AG04449 (cell line): Measurements from ENCODE around the gene MAST3.
A peak's percentile ranks its signal among the peaks of the same experiment; 100 is the strongest.

ENCODE experiments used
- CTCF ChIA-PET: fragments of 350-600 bp; formaldehyde crosslinking; extraction: SDS; loops from one replicate; lab custom pipeline; 2021; ENCODE audit warnings: antibody characterized with exemption; lab: Yijun Ruan, JAX
- POLR2A ChIA-PET: fragments of 400-600, 350-600 bp; formaldehyde crosslinking; extraction: SDS; loops from one replicate; lab custom pipeline; 2020; ENCODE audit warnings: antibody characterized with exemption, inconsistent platforms; lab: Yijun Ruan, JAX
- DNase-seq: peaks from one replicate; pipeline ENCODE4 v3.0.0-alpha.2; 2010; ENCODE audit warnings: low read depth, low spot score
- H3K4me3 ChIP-seq: 2 replicates; pipeline ENCODE4 v1.5.1; 2011; ENCODE audit warnings: low read depth, mild to moderate bottlenecking, control low read depth, low read length
- TF ChIP-seq, protein P1 (sequence below): IDR thresholded peaks from one replicate; pipeline ENCODE4 v1.5.1; 2011; ENCODE audit warnings: mild to moderate bottlenecking, moderate library complexity, low read length, control low read depth, inconsistent platforms; ENCODE audit not compliant: insufficient read depth; ENCODE audit errors: missing control alignments

MAST3 gene

DNA sequence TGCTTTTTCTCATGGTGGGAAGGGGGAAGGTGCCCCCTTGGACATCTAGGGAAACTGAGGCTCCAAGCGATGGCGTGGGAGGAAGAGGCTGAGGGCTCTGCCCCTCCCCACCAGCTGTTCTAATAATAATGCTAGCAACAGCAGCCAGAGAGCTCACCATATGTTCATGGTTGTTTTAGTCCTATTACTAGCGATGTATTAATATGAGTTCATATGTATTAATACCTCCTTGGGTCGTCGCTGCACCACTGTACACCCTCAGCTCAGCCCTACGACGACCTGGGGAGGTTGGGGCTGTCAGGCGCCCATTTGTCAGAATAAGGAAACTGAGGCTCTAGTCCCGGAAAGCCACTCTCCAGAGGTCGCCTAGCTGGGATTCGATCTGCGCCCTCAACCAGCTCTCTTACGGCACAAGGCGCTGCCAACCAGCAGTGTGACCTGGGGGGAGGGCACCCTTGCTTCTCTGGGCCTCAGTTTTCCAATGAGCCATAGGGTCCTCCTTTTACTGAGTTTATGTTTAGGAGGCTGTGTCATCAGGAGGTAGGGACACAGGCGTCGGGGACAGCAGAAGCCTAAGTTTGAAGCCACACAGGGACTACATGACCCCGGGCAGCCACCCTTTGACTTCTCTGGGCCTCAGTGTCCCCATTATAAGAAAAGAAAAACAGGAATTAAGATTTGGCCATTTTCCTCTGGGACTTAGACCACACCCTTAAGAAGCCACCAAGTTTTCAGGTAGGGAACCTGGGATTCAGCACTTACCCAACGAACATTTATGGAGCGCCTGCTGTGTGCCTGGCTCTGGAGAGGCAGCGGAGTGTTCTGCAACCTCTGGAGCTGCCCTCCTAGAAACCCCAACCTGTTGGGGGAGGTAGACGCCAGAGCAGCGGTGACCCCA lies 664 bp downstream of the MAST3 start:
- TF ChIP-seq, protein P1, sequence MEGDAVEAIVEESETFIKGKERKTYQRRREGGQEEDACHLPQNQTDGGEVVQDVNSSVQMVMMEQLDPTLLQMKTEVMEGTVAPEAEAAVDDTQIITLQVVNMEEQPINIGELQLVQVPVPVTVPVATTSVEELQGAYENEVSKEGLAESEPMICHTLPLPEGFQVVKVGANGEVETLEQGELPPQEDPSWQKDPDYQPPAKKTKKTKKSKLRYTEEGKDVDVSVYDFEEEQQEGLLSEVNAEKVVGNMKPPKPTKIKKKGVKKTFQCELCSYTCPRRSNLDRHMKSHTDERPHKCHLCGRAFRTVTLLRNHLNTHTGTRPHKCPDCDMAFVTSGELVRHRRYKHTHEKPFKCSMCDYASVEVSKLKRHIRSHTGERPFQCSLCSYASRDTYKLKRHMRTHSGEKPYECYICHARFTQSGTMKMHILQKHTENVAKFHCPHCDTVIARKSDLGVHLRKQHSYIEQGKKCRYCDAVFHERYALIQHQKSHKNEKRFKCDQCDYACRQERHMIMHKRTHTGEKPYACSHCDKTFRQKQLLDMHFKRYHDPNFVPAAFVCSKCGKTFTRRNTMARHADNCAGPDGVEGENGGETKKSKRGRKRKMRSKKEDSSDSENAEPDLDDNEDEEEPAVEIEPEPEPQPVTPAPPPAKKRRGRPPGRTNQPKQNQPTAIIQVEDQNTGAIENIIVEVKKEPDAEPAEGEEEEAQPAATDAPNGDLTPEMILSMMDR = no peak
- ChIA-PET POLR2A (no interaction called here), CTCF (interaction anchor here (1.0 to 2.5 kb wide), 4 partner anchors 13 to 91 kb away, joined by 3 to 11 read pairs (median 6); no protein-coding TSS in a partner anchor)
- H3K4me3 ChIP-seq = peak overlapping the region; percentile 57
- no peak for DNase-seq

DNA sequence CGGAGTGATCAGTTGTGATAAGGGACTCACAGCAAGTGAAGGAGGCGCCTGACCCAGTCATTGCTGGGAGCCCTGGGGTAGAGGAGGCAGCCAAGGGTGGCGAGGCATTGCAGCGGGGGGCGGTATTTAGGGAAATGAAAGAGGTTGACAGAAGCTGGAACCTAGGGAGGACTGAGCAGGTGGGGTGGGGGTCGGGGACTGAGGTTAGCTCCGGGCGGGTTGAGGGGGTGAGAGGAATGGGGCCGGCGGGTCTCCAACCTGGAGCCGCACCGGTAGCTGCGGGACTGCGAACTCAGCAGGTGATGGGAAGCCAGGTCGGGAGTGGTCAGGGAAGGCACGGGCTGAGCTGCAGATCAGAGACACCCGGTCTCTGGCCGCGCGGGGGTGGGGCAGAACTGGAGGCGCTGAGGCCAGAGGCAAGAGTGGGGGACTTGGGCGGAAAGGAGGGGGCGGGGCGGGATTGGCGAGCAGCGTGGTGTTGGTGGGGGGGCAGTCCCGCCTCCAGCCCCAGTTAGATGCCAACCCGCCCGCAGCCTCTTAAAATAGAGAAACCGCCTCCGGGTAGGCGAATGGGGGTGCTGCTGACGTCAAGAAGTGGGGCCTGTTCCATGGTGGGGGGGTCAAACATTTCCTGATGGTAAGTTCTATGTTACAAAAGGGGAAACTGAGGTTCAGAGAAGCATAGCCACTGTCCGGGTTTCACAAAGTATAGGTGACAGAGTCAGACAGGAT lies 1.5 kb downstream of the MAST3 start:
- no peak for DNase-seq
- ChIA-PET POLR2A (no interaction called here), CTCF (interaction anchor here (1.0 to 2.5 kb wide), 3 partner anchors 12 to 92 kb away, joined by 3 to 11 read pairs (median 7); no protein-coding TSS in a partner anchor)
- no peak overlapping the region for H3K4me3 ChIP-seq
- TF ChIP-seq, protein P1 = no peak

DNA sequence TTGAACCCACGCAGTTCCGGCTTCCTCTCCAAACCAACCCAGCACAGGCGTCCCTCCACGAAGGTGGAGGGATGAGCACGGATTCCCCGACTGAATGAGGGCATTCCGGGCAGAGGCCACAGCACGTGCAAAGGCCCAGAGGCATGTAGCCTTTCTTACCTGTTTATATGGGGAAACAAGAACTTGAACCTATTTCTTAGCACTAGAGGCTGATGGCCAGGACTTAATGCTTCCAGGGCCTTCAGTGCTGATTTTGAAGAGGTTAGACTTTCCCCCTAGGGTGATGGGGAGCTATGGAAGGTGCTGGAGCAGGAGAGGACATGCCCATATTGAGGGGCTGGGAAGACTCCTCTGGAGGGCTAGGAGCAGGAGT lies 2.0 kb downstream of the MAST3 start:
- H3K4me3 ChIP-seq = no peak overlapping the region
- ChIA-PET POLR2A (no interaction called here), CTCF (interaction anchor here (2.5 kb wide), 1 partner anchor 12 kb away, joined by 11 read pairs; no protein-coding TSS in a partner anchor)

DNA sequence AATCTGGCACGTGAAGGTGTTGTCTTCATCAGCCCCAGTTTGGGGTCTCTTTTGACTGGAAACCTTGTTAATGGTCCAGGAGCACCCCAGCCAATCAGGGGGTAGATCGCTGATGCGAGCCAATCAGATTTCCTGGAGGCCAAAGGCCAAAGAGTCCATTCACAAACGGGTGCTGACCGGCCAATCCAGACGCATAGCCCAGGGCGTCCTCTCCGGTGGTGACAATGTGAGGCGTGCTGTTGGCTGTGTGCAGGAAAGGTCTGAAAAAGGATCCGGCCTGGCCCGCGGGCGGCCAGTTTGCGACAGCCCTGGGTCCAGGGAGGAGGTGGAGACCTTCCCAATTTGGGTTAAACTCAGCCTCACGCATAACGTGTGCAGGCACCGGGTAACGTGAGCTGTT lies 3.1 kb downstream of the MAST3 start:
- no peak overlapping the region for H3K4me3 ChIP-seq
- ChIA-PET CTCF (interaction anchor here (1.2 kb wide), 1 partner anchor 12 kb away, joined by 3 read pairs; no protein-coding TSS in a partner anchor), POLR2A (no interaction called here)
- no peak for DNase-seq
- TF ChIP-seq, protein P1 = no peak

More for the DNA sequence above, 2.0 kb downstream of the MAST3 start:
- TF ChIP-seq, protein P1 = no peak
- no peak for DNase-seq

DNA sequence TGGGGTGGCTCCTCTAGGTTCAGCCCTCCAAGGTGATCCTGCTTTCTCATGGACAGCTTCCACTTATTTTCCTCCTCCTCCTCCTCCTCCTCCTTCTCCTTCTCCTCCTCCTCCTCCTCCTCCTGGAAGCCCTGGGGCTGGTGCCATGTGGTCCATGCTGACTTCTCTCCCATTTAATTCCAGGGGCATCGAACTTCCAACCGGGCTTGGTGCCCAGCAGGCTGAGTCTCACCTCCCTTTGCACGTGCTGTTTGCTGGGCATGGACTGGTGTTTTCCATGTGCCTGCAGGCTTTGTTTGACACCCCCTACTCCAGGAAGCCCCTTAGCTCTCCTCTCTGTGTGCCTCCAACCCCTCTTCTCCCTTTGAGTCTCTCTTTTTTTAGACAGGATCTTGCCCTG lies 3.7 kb downstream of the MAST3 start:
- ChIA-PET CTCF (interaction anchor here (1.2 kb wide), 1 partner anchor 12 kb away, joined by 3 read pairs; no protein-coding TSS in a partner anchor), POLR2A (no interaction called here)
- no peak for DNase-seq
- no peak overlapping the region for H3K4me3 ChIP-seq
- TF ChIP-seq, protein P1 = no peak

DNA sequence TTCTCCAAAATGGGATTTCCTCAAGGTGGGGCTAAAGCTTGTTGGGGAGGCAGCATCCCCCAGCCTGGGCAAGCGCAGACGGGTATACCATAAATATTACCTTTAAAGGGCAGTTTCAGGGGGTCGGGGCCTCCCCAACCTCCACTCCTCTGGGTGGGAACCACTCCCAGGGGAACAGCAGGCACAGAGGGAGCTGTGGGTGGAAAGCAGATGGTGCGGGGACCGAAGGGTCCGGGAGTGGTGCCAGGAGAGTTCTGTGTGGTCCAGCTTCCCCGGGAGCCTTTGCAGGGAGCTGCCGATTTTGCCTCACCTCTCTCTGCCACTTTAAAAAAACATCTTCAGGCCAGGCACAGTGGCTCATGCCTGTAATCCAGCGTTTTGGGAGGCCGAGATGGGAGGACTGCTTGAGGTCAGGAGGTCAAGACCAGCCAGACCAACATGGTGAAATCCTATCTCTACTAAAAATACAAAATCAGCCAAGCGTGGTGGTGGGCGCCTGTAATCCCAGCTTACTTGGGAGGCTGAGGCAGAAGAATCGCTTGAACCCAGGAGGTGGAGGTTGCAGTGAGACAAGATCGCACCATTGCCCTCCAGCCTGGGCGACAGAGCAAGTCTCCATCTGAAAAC lies 5.5 kb downstream of the MAST3 start:
- ChIA-PET CTCF (interaction anchor here (0.9 to 2.5 kb wide), 3 partner anchors 10 to 43 kb away, joined by 3 to 14 read pairs (median 4); no protein-coding TSS in a partner anchor), POLR2A (no interaction called here)
- H3K4me3 ChIP-seq = no peak overlapping the region
- no peak for DNase-seq
- TF ChIP-seq, protein P1 = no peak
